Lower lobe of right lung (tissue), 2 donors: ENCODE measurements around the gene ZFR2. TPM values are rescaled to one million over a fixed set of nuclear protein-coding genes. Genes with fewer than 3 reads are reported as not detected.

Experiments used
- ATAC-seq, 2 donors: fragments of 200-7000 bp; cut with Tn5 transposase; one replicate each; pipeline ENCODE4 v1.9.1; 2020 to 2022; ENCODE audit warnings: mild to moderate bottlenecking in 2 of 2, moderate library complexity in 2 of 2
- DNase-seq: peaks from one replicate; pipeline ENCODE4 v3.0.0-alpha.2; 2020
- H3K27ac ChIP-seq: fragments of 200-600 bp; one replicate; pipeline ENCODE4 v1.8.0; 2022
- H3K27me3 ChIP-seq: fragments of 200-600 bp; one replicate; pipeline ENCODE4 v1.8.0; 2022; ENCODE audit warnings: low read depth
- H3K36me3 ChIP-seq: fragments of 200-600 bp; one replicate; pipeline ENCODE4 v1.8.0; 2022; ENCODE audit warnings: mild to moderate bottlenecking
- H3K4me1 ChIP-seq: fragments of 200-600 bp; one replicate; pipeline ENCODE4 v1.8.0; 2022
- H3K4me3 ChIP-seq: fragments of 200-600 bp; one replicate; pipeline ENCODE4 v1.8.0; 2022; ENCODE audit warnings: mild to moderate bottlenecking
- H3K9me3 ChIP-seq: fragments of 200-600 bp; one replicate; pipeline ENCODE4 v1.8.0; 2022
- CTCF ChIP-seq: fragments of 200-600 bp; IDR thresholded peaks from one replicate; pipeline ENCODE4 v1.8.0; 2022; ENCODE audit warnings: antibody characterized with exemption, mild to moderate bottlenecking
- intact Hi-C: fragments of 100-400 bp; cut with DNase I; formaldehyde crosslinking; loops from one replicate; pipeline ENCODE4 v1.11.0; 2022
- total RNA-seq: library from RNA; stranded (reverse); fragmentation: NEBNext Ultra II Directional; extraction: Animal tissue kit (Norgen Biotek cat#: 25700); gene quantifications from one replicate; pipeline ENCODE4 v1.2.1, GENCODE V29; 2021
- donor health status: DM: no; HTN: yes; CAD: no; lungs with severe emphysema.

The ZFR2 gene
- total RNA-seq, 1 donor from 2014 or later, result 0.41 TPM

- DNase-seq (no peak), ATAC-seq (no peak)
- TF ChIP-seq CTCF, result no peak
- Histone ChIP-seq H3K36me3 (no peaks in the 10 kb centered on the region), H3K4me3 (no peak overlapping the region), H3K9me3 (peaks cover 18% of the 10 kb centered on the region), H3K4me1 (no peaks in the 10 kb centered on the region), H3K27ac (no peak overlapping the region), H3K27me3 (no peaks in the 10 kb centered on the region)
- intact Hi-C loops, result no loop called here
These were observed 18.4 kb downstream of the ZFR2 start for GRCh38 chr19:3850320-3850972.

GRCh38 chr19:3849787-3850186 is 19.1 kb downstream of the ZFR2 start:
- Histone ChIP-seq H3K27ac (no peak overlapping the region), H3K36me3 (no peaks in the 10 kb centered on the region), H3K27me3 (no peaks in the 10 kb centered on the region), H3K4me3 (no peak overlapping the region), H3K4me1 (no peaks in the 10 kb centered on the region), H3K9me3 (peaks cover 18% of the 10 kb centered on the region)
- no peak for TF ChIP-seq CTCF
- ATAC-seq (no peak), DNase-seq (no peak)
- intact Hi-C loops, result no loop called here

GRCh38 chr19:3849092-3849491 is 19.7 kb downstream of the ZFR2 start:
- Histone ChIP-seq H3K9me3 (peaks cover 18% of the 10 kb centered on the region), H3K27ac (no peak overlapping the region), H3K4me1 (no peaks in the 10 kb centered on the region), H3K4me3 (no peak overlapping the region), H3K27me3 (no peaks in the 10 kb centered on the region), H3K36me3 (no peaks in the 10 kb centered on the region)
- intact Hi-C loops, result no loop called here
- ATAC-seq, result no peak
- no peak for TF ChIP-seq CTCF
- no peak for DNase-seq

GRCh38 chr19:3844596-3844995 is 24.2 kb downstream of the ZFR2 start:
- Histone ChIP-seq H3K4me3 (no peak overlapping the region), H3K9me3 (no peaks in the 10 kb centered on the region), H3K36me3 (no peaks in the 10 kb centered on the region), H3K27ac (no peak overlapping the region), H3K27me3 (no peaks in the 10 kb centered on the region), H3K4me1 (no peaks in the 10 kb centered on the region)
- intact Hi-C loops, result no loop called here
- no peak for DNase-seq
- no peak for TF ChIP-seq CTCF
- ATAC-seq, result no peak

DNA sequence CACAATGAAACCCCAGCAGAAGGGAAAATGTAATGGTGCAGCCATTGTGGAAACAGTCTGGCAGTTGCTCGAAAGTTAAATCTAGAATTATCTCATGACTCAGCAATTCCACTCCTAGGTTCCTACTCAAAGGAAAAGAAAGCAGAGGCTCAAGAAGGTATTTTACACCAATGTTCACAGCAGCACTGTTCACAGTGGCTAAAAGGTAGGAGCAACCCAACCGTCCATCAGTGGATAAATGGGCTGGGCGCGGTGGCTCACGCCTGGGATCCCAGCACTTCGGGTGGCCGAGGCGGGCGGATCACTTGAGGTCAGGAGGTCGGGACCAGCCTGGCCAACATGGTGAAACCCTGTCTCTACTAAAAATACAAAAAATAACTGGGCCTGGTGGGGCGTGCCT is 25.9 kb downstream of the ZFR2 start:
- Histone ChIP-seq H3K9me3 (no peaks in the 10 kb centered on the region), H3K4me1 (no peaks in the 10 kb centered on the region), H3K4me3 (no peak overlapping the region), H3K36me3 (no peaks in the 10 kb centered on the region), H3K27me3 (peaks cover 3% of the 10 kb centered on the region), H3K27ac (no peak overlapping the region)
- ATAC-seq (no peak), DNase-seq (no peak)
- intact Hi-C loops, result no loop called here
- TF ChIP-seq CTCF, result no peak
